GM21717 (cell line): Measurements from ENCODE around the gene RNF26.
"Not testable (repeated sequence)": the region's sequence is repeated elsewhere in the genome, so short reads cannot be mapped to it uniquely, and the experiment has no call there.

Source experiments
- ATAC-seq: cut with Tn5 transposase; IDR thresholded peaks from one replicate; pipeline ENCODE4 v1.9.1; 2021; ENCODE audit warnings: mild to moderate bottlenecking, moderate library complexity; ENCODE audit not compliant: unreplicated experiment

RNF26 gene

GRCh38 chr11:119380827-119381180, 46.5 kb downstream of the RNF26 start:
- no peak for ATAC-seq

- ATAC-seq, result peak; percentile 97
Observed at GRCh38 chr11:119381181-119381988, 47.1 kb downstream of the RNF26 start, which contains the start of gene USP2. USP2 (minus strand) TSS chr11:119381690; CDS start chr11:119373480, 8,210 bp downstream.

DNA sequence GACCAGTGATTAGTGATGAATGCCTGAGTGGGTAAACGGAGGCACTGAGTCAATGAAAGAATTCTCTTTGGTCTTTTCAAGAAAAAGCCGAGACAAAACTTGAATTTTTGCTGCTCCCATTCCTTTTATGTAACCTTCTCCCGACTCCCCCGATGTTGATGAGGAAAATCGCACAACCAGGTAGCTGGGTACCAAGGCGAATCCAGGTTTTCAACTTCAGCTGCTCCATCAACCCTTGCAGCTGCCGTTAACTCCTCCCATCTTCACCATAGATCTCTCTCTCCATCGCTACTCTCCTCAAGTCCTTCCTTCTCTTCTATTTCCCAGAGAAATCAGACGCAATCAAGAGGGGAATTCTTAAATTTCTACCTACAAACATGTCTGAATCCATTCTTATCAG, 47.8 kb downstream of the RNF26 start:
- ATAC-seq, result no peak

DNA sequence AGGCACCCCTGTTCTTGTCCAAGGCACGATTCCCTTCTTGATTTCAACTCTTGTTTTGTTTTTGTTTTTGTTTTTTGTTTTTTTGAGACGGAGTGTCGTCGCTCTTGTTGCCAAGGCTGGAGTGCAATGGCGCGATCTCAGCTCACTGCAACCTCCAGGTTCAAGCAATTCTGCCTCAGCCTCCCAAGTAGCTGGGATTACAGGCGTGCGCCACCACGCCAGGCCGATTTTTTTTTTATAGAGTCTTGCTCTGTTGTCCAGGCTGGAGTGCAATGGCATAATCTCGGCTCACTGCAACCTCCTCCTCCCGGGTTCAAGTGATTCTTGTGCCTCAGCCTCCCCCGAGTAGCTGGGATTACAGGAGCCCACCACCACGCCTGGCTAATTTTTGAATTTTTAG, 48.2 kb downstream of the RNF26 start:
- not testable (repeated sequence) for ATAC-seq

- ATAC-seq, result no peak
Observed at GRCh38 chr11:119384332-119384731, 50.0 kb downstream of the RNF26 start.
